SK-MEL-5 (cell line): ENCODE results near the gene RASSF10. TPM values are rescaled to one million over a fixed set of nuclear protein-coding genes. Genes with fewer than 3 reads are reported as not detected.

Experiments
- DNase-seq: peaks from one replicate; pipeline ENCODE4 v3.0.0-alpha.2; 2016; ENCODE audit warnings: low read depth, low spot score
- in situ Hi-C: cut with HindIII; loops from 2 replicates; pipeline ENCODE4 v1.10.0; 2016; ENCODE audit warnings: low sequenced_read_pairs, high pct_unique_total_duplicates, low pct_unique_long_range_greater_than_20kb
- polyA plus RNA-seq, 2 experiments: library from polyadenylated mRNA; depleted of rRNA; stranded (reverse); fragments of >200 nt; gene quantifications; 2 replicates each; pipeline ENCODE4 v1.2.3, GENCODE V29; 2015
- total RNA-seq: library from RNA; depleted of rRNA; stranded (reverse); fragments of >200 nt; shearing (Covaris generic); gene quantifications from 2 replicates; pipeline ENCODE4 v1.2.3, GENCODE V29; 2014; rRNA removed

RASSF10 gene
- total RNA-seq, result 0.11 and 0.45 TPM in 2 replicates
- 0.33 and 0.61 TPM in 2 replicates for polyA plus RNA-seq (2015; cell fraction: cytosol; rRNA removed)
- 0.34 TPM in 1 of 2 replicates, not detected in the other for polyA plus RNA-seq (2015; cell fraction: nucleus; rRNA removed)

DNA sequence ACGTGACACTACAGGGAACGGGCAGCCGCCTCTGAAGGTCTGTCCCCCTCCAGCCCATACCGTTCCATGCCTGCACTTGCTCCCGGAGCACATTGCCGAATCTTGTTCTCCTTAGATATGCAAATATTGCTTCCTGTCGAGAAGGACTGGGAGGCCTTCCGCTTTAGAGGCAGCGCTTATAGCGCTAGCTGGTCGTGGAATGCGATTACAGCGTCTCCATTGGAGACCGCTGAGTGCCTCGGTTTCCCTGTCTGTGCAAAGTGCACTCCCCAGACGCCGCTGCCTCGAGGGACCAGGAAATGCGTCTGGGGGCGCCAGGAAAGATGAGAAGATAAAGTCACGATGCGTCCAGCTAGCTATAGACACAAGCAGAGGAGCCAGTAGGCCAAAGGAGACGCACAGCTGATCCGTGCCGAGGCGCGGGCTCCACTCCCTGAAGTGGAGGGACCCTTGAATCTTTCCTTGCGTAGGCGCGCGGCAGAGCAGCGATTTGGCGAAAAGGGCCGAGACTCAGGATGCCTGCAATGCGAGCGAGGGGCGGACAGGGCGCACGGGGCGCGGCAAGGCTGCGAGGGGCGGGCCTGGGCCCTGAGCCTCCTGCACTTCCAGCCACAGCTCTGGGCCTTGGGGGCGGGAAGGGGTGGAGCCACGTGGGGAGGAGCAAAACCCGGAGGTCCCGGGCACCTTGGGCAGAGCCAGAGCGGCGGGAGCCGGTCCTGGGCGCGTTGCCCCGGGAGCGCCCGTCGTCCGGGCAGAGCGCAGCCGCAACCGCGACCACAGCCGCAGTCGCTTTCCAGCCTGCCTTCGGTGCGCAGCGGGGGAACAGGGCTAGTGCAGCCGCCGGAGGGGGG lies at the start of gene RASSF10:
Gene RASSF10 (plus strand): TSS at position 692 of the 851 bp plus-strand sequence. CDS start 261 bp downstream, outside the sequence.
- in situ Hi-C loops, result no loop called here
- peak; percentile 53 for DNase-seq

DNA sequence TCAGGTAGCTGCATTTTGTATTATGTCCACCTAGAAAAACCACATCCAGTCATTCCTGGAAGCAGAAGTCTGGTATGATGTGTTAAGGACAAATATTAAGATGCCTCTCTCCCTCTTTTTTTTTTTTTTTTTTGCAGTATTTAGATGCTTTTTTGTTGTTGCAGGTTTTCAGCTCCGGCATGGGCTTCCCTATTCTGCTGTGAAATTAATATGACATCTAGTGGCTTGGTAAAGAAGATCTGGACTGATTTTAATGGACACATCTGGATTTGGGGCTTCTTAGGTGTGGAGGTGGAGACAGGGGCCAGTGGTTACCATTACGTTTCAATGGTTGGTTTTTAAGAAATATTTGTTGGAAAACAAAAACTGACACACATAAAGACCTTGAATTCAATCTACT lies 47.5 kb upstream of the RASSF10 start:
- peak; percentile 42 for DNase-seq

DNA sequence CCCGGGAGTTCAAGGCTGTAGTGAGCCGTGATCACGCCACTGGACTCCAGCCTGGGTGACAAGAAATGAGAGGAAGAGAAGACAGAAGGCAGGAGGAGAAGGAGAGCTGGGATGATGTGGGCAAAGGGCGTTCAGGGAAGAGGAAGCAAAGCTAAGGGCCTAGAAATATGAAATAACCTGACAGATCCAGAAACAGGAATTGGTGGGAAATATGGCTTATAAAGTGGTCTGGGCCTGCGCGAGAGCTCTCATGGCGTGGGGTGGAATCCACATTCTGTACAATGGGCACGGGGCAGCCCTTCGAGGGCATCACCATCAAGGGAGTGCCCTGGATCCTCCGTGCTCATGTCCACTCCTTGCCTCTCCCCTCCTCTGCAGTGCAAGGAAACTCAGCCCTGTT lies 46.8 kb upstream of the RASSF10 start:
- in situ Hi-C loops, result no loop called here
- DNase-seq, result no peak

More for the DNA sequence above, 47.5 kb upstream of the RASSF10 start:
- in situ Hi-C loops, result no loop called here

DNA sequence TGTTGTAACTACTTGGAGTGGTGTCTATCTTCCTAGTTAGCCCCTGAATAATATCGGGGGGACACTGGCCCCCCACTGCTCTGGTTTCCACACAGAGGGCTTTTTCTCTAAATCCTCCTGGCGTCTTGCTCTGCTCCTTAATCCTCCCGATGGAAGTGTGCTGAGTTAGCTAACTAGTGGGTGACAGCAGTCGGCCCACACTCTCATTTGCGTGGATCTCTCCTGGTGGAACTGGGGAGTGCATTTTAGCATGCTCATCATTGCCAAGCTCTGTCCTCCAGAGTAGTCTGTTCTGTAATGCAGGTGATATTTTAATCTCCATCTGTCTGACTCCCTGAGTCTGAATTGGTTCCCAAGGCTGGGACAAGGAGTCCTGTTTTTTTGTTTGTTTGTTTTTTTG lies 46.1 kb upstream of the RASSF10 start:
- no peak for DNase-seq
- in situ Hi-C loops, result no loop called here

DNA sequence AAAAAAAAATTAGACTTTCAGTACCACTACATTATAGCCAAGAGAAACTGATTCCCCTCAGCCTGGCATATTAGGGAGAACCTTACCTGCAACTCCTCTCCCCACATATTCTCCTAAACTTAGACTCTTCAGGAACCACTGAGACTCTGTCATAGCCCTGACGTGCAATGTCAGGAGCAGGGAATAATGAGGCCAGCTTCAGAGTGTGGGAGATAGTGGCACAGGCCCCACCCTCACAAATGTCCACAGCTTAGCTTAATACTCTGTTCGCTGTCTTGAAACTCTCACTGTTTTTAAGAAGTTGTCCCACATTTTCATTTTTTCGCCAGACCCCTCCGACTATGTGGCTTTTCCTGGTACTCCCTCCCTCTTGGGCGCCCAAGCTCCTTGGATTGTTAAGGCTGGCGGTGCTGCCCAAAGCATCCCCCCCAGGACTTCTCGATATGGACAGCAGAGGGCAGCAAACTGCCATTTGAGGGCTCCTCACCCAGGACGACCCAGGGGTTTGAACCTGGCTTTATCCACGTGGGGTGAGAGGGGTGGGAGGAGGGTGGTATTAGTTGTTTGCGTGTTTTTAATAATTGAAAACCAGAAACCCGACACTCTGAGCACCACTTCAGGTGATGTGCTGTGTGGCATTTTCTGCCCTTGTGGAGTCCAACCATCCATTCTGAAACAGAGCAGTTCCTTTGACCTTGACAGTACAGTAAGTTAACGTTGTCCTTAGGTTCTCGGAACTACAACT lies 45.2 kb upstream of the RASSF10 start:
- in situ Hi-C loops, result no loop called here
- DNase-seq, result peak; percentile 83

DNA sequence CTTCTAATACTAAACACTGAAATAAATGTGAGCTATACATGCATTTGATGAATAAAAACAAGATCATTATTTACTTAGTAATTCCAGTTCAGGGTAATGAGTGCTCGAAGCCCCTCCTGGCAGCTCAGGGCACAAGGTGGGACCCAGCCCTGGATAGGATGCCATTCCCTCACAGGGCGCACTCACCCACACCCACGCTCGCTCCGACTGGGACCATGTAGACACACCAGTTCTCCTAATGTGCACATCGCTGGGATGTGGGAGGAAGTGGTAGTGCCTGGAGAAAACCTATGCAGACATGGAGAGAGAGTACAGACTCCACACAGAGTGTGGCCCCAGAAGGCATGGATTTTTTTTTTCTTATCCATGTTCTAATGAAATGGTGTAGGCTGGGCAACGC lies 44.5 kb upstream of the RASSF10 start:
- DNase-seq, result no peak
- in situ Hi-C loops, result no loop called here

DNA sequence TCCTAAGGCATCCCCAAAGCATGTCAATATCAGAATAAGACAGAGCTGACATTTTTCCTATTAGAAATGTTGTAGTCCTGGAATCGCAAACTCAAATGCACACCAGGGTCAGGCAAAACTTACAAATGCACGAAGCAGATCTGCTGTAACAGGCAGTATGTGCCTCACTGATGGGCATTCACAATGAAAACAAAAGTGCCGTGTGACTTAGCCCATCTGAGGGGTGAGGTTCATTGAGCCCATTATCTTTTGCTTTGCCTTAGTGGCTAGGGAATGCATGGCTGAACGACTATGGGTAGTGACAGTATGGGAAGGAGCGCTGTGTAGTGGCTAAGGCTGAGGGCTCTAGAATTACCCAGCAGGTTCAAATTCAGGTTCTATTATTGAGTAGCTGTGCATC lies 43.1 kb upstream of the RASSF10 start:
- DNase-seq, result no peak
- in situ Hi-C loops, result no loop called here

DNA sequence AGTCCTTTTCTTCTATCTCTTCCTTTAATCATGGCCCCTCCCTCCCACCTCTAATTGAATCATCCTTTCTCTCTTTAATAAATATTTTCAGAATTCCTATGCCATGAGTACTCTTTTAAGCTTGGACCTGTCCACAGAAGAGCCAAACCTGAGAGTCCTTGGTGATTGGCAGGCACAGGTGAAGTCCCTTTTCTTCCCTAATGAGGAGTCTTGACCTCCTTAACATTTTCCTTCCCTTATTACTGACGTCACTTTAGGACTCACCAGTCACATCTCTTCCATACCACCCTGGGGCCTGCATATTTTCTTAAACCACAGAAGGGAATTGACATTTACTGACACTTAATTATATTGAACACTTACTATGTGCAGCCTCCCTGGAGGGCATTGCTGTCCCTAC lies 41.0 kb upstream of the RASSF10 start:
- DNase-seq, result peak; percentile 36
- in situ Hi-C loops, result no loop called here

DNA sequence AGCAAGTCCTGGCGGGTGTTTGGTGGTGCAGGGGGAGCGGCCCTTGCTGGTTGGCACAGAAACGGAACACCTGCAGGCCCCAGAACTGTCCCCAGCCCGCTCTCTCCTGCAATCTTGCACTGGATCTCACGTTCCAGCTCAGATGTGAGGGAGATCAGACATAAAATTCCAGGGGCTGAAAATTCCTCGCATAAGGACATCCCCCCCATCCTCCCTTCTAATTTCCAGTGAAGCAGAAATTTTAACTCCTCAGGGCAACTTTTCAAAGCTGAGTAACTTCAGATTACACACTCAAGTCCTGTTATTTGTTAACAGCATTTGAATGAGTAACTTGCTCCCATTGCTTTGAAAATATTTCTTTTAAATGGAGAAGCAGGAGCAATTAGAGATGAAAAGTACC lies 40.3 kb upstream of the RASSF10 start:
- DNase-seq, result no peak
- in situ Hi-C loops, result no loop called here

DNA sequence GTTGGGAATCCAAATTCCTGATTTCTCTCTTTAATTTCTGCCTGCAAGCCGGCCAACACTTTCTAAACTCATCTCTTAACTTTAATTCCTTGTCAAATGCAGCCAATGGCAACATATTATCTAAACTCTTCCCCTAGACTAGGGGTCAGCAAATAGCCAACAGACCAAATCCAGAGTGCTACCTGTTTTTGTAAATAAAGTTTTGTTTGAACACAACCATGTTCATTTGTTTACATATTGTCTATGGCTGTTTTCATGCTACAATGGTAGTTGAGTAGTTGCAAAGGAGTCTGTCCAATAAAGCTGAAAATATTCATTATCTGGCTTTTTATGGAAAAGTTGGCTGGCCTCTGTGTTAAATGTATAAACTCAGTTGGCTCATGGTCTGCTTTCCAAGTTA lies 37.2 kb upstream of the RASSF10 start:
- no peak for DNase-seq
- in situ Hi-C loops, result no loop called here

DNA sequence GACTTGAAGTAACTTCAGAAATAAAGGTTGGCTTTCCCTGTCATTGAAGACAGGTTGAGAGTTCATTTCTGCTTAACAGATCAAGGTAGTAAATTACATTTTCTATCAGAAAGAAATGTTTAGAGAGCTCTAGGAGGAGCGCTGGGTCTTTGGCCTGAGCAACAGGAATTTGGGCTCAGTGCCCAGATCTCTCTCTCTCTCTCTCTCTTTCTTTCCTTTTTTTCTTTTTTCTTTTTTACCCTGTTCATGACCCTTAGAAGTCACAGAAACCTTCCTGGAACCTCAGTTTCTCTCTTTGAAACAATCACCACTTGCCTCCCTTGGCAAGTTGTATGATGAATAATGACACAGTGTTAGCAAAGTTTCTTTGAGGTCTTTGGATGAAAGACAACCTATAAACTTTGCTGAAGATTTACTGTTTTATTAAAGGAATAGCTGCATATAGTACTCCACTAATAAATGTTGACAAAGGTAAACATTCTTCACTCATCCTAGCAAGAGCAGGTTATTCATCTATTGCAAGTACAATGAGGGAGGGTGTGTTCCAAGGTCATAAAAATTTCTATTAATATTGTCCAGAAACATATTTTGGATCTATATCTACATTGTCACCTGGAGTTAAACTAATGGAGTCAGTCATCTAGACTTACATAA lies 35.5 kb upstream of the RASSF10 start:
- no peak for DNase-seq
- in situ Hi-C loops, result no loop called here

DNA sequence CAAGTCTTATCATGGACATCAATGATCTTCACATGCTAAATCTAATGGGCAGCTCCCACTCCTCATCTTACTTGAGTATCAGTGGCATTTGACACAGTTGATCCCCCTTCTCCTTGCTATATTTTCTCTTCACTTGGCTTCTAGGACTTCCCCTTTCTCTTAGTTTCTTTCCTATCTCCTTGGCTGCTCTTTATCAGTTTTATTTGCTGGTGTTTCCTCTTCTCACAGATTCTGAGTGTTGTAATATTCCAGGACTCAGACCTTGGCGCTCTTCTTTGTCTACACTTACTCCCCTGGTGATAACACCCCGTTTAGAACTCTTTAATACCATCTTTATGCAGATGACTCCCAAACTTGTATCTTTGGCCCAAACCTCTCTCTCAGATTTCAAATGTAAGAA lies 33.9 kb upstream of the RASSF10 start:
- in situ Hi-C loops, result loop anchor here (25.0 kb wide), 1 partner anchor 187 kb away; no protein-coding TSS in a partner anchor
- no peak for DNase-seq

DNA sequence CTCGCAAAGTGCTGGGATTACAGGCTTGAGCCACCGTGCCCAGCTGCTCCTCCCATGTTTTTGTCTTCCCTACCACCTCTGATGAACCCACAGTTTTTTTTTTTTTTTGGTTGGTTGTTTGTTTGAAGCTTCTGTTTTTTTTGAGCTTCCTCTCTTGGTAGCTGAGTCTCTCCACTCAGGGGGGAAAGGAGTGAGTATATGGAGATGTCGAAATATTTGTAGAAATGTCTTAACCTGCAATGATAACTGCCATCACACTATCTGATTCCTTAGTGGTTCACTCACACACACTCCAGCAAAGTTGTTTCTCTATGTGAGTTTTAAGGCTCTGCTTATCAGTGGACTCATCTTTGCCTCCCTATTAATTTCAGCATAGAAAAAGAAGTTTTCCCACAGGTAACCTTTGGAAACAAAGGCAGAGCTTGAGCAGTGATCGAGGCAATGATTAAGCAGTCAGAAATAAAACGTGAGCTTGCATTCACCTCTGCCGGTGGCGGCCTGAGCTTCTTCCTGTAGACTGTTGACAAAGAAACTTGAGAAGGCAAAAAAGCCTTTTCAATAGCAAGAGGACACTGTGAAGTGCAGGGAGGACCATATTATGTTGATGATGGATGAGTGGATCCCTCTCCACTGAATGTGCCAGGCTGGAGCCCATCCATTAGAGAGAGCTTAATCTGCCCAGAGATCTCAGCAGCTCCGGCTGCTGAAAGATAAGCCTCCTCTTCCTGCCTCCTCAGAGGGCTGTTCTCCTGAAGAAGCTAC lies 29.0 kb upstream of the RASSF10 start:
- no peak for DNase-seq
- in situ Hi-C loops, result loop anchor here (25.0 kb wide), 1 partner anchor 182 kb away; no protein-coding TSS in a partner anchor

DNA sequence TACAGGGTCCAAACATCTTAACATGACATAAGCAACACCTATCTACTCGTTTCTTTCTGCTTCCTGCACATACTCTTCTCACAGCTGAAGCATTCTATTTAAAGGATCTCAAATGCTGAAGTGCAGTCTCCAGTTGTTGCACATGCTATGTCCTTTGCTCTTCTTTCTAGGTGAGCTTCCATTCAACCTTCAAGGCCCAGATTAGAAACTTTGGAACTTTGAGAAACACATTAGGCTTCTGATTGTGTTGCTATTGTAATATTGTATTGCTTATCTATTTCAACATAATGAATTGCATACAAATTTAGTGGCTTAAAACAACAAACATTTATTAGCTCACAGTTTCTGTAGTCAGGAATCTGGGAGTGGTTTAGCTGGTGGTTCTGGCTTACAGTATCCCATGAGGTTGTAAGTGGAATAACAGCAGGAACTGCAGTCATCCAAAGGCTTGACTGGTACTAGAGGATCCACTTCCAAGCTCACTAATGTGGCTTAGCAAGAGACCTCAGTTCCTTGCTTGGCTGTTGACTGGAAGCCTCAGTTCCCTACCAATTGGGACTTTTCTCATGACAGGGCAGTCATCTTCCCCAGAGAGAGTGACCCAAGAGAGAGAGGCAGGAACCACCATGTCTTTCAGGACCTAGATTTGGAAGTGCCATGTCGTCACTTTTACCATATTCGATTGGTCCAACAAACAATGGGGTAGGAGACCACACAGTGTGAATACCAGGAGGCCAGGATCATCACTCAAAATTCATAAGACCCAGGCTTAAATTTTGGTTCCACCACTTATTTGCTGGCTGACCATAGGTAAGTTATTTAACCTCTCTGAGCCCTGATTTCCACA lies 27.2 kb upstream of the RASSF10 start:
- DNase-seq, result no peak
- in situ Hi-C loops, result loop anchor here (25.0 kb wide), 1 partner anchor 180 kb away; no protein-coding TSS in a partner anchor

DNA sequence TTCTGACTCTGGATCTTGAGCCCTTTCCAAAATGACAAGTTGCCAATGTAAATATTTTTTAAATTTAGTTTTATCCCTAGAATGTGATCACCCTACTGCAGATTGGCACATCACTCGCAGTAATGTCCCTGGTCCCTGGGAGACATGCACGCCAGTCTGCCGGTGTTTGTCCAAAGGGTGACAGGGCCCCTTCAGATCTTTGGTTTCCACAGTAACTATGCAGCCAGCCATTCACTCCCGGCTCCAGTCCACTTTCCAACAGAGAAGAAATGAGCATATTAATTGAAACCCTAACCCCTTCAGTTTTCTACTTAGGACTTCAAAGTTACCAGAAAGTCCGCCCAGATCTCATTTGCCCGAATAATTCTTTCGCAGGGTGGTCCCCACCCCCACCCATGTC lies 25.8 kb upstream of the RASSF10 start:
- in situ Hi-C loops, result loop anchor here (25.0 kb wide), 1 partner anchor 179 kb away; no protein-coding TSS in a partner anchor

DNA sequence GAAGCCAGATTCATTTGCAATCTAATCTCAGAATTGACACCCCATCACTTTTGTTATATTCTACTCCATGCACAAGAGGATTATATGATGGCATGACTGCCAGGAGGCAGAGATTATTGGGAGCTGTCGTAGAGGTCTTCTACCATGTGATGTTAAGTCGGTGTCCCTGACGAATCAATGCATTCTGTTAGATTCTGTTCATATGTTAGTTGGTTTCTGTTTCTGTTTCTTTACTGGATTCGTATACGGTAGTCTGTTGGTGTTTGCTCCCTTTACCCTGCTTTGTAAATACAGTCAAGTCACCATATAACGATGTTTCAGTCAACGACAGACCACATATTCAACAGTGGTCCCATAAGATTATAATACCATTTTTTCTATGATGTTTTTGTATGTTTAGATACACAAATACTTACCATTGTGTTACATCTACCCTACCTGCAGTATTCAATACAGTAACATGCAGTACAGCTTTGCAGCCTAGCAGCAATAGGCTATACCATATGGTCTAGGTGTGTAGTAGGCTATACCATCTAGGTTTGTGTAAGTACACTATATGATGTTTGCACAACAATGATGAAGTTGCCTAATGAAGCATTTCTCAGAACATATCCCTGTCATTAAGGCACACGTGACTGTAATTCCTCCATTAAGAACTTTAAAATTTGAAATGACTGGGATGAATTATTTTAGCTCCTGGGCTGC lies 22.8 kb upstream of the RASSF10 start:
- in situ Hi-C loops, result loop anchor here (25.0 kb wide), 1 partner anchor 176 kb away; no protein-coding TSS in a partner anchor
- no peak for DNase-seq

More for the DNA sequence above, 25.8 kb upstream of the RASSF10 start:
- no peak for DNase-seq
